Activated CD4-positive, alpha-beta memory T cell treated with anti-CD3 and anti-CD28 coated beads, Interleukin-2, amount 10 ng/mL, durations not matched to agents 7 days and 5 days (primary cell): Measurements from ENCODE around the gene KLHL40. TPM values are rescaled to one million over a fixed set of nuclear protein-coding genes. Genes with fewer than 3 reads are reported as not detected.

Experiments used
- CTCF ChIA-PET: fragments of 350-600 bp; sonication (Branson Sonifier 250); formaldehyde crosslinking; loops from one replicate; lab custom pipeline; 2021; ENCODE audit warnings: antibody characterized with exemption, inconsistent platforms; lab: Charles Lee
- POLR2A ChIA-PET: fragments of 350-600 bp; sonication (Branson Sonifier 250); formaldehyde crosslinking; loops from one replicate; lab custom pipeline; 2021; ENCODE audit warnings: antibody characterized with exemption; lab: Charles Lee
- DNase-seq: peaks from one replicate; pipeline ENCODE4 v3.0.0-alpha.2; 2020
- H3K27ac Mint-ChIP-seq: one replicate; pipeline ENCODE4 v1.8.0; 2021; ENCODE audit warnings: mild to moderate bottlenecking, mixed read lengths
- H3K27me3 Mint-ChIP-seq: one replicate; pipeline ENCODE4 v1.8.0; 2021; ENCODE audit warnings: mixed read lengths
- H3K36me3 Mint-ChIP-seq: one replicate; pipeline ENCODE4 v1.8.0; 2021; ENCODE audit warnings: low read depth, mixed read lengths
- H3K4me1 Mint-ChIP-seq: one replicate; pipeline ENCODE4 v1.8.0; 2021; ENCODE audit warnings: mixed read lengths
- H3K4me3 Mint-ChIP-seq: one replicate; pipeline ENCODE4 v1.8.0; 2021; ENCODE audit warnings: mild to moderate bottlenecking, mixed read lengths
- H3K9me3 Mint-ChIP-seq: one replicate; pipeline ENCODE4 v1.8.0; 2021; ENCODE audit warnings: mixed read lengths
- total RNA-seq, 2 experiments: library from RNA; stranded (reverse); gene quantifications; one replicate each; pipeline ENCODE4 v1.2.3, GENCODE V29; 2021

Gene KLHL40, protein sequence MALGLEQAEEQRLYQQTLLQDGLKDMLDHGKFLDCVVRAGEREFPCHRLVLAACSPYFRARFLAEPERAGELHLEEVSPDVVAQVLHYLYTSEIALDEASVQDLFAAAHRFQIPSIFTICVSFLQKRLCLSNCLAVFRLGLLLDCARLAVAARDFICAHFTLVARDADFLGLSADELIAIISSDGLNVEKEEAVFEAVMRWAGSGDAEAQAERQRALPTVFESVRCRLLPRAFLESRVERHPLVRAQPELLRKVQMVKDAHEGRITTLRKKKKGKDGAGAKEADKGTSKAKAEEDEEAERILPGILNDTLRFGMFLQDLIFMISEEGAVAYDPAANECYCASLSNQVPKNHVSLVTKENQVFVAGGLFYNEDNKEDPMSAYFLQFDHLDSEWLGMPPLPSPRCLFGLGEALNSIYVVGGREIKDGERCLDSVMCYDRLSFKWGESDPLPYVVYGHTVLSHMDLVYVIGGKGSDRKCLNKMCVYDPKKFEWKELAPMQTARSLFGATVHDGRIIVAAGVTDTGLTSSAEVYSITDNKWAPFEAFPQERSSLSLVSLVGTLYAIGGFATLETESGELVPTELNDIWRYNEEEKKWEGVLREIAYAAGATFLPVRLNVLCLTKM
- total RNA-seq: not detected

DNA sequence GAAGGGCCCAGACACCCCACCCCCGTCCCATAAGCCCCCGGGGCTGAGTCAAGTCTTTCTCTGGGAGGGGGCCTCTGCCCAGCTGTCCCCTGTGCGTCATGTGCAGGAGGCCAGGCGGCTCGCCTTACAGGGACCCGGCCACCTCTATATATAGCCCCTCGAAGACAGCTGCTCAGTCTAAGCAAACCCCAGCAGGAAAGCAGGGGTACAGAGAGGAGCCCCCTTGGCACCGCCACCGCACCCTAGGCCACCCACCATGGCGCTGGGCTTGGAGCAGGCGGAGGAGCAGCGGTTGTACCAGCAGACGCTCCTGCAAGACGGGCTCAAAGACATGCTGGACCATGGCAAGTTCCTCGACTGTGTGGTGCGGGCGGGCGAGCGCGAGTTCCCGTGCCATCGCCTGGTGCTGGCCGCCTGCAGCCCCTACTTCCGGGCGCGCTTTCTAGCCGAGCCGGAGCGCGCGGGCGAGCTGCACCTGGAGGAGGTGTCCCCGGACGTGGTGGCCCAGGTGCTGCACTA lies at the start of gene KLHL40:
TSS of gene KLHL40 (plus strand) at position 175 of the 519 bp plus-strand sequence. CDS start at position 257, 82 bp downstream.
- POLR2A ChIA-PET: no interaction called here
- Mint-ChIP-seq H3K9me3 (no peaks in the 10 kb centered on the region), H3K27ac (no peak within 1 kb of the TSS), H3K4me1 (peaks cover 11% of the 10 kb centered on the region), H3K27me3 (peaks cover 18% of the 10 kb centered on the region), H3K4me3 (no peak within 1 kb of the TSS), H3K36me3 (no peaks in the 10 kb centered on the region)
- DNase-seq: no peak
- CTCF ChIA-PET: no interaction called here

DNA sequence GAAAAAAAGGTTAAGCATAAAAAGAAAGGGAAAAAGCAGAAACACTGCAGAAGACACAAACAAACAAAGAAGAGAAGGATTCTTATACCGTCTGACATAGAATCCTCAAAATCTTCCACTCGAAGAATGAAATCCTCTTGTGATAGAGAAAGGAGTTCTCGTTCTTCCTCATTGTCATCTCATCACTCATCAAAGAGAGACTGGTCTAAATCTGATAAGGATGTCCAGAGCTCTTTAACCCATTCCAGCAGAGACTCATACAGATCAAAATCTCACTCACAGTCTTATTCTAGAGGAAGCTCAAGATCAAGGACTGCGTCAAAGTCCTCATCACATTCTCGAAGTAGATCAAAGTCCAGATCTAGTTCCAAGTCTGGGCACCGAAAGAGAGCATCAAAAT lies 48.3 kb upstream of the KLHL40 start:
- H3K27me3 Mint-ChIP-seq: no peaks in the 10 kb centered on the region
- H3K9me3 Mint-ChIP-seq: no peaks in the 10 kb centered on the region
- H3K36me3 Mint-ChIP-seq: peaks cover 39% of the 10 kb centered on the region
- no peak overlapping the region for H3K27ac Mint-ChIP-seq
- ChIA-PET CTCF (interaction anchor here (1.0 to 3.5 kb wide), 10 partner anchors 11 to 113 kb away, joined by 3 to 17 read pairs (median 4); partner anchors contain the start of genes SEC22C and SS18L2), POLR2A (interaction anchor here (1.0 to 2.5 kb wide), 9 partner anchors 8 to 111 kb away, joined by 3 to 20 read pairs (median 6); partner anchors contain the start of genes NKTR, SEC22C and SS18L2)
- no peak for DNase-seq
- no peak overlapping the region for H3K4me3 Mint-ChIP-seq
- H3K4me1 Mint-ChIP-seq: peaks cover 19% of the 10 kb centered on the region

DNA sequence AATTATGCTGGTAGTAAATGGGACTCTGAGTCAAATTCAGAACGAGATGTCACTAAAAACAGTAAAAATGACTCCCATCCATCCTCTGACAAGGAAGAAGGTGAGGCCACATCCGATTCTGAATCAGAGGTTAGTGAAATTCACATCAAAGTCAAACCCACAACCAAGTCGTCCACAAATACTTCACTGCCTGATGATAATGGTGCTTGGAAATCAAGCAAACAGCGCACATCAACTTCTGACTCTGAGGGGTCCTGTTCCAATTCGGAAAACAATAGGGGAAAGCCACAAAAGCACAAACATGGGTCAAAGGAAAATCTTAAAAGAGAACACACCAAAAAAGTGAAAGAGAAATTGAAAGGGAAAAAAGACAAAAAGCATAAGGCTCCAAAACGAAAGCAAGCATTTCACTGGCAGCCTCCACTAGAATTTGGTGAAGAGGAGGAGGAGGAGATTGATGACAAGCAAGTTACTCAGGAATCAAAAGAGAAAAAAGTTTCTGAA lies 46.9 kb upstream of the KLHL40 start:
- Mint-ChIP-seq H3K9me3 (no peaks in the 10 kb centered on the region), H3K36me3 (peaks cover 42% of the 10 kb centered on the region), H3K4me1 (peaks cover 19% of the 10 kb centered on the region), H3K4me3 (no peak overlapping the region), H3K27ac (no peak overlapping the region), H3K27me3 (no peaks in the 10 kb centered on the region)
- CTCF ChIA-PET: interaction anchor here (2.2 to 3.5 kb wide), 3 partner anchors 25 to 56 kb away, joined by 11 to 17 read pairs (median 11); partner anchors contain the start of genes SEC22C and SS18L2
- POLR2A ChIA-PET: interaction anchor here (1.2 to 2.5 kb wide), 4 partner anchors 36 to 56 kb away, joined by 3 to 20 read pairs (median 12); partner anchors contain the start of genes NKTR, SEC22C and SS18L2
- peak; percentile 66 for DNase-seq

DNA sequence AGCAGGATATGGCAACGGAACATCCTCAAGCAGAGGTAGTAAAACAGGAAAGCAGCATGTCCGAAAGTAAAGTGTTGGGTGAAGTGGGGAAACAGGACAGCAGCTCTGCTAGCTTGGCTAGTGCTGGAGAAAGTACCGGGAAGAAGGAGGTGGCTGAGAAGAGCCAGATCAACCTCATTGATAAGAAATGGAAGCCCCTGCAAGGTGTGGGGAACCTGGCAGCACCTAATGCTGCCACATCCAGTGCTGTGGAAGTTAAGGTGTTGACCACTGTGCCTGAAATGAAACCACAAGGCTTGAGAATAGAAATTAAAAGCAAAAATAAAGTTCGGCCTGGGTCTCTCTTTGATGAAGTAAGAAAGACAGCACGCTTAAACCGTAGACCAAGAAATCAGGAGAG lies 46.1 kb upstream of the KLHL40 start:
- H3K27me3 Mint-ChIP-seq: no peaks in the 10 kb centered on the region
- no peak overlapping the region for H3K4me3 Mint-ChIP-seq
- DNase-seq: no peak
- no peaks in the 10 kb centered on the region for H3K9me3 Mint-ChIP-seq
- CTCF ChIA-PET: no interaction called here
- H3K27ac Mint-ChIP-seq: no peak overlapping the region
- POLR2A ChIA-PET: interaction anchor here (0.8 kb wide), 1 partner anchor 57 kb away, joined by 3 read pairs; no protein-coding TSS in a partner anchor
- peaks cover 39% of the 10 kb centered on the region for H3K36me3 Mint-ChIP-seq
- peaks cover 15% of the 10 kb centered on the region for H3K4me1 Mint-ChIP-seq

DNA sequence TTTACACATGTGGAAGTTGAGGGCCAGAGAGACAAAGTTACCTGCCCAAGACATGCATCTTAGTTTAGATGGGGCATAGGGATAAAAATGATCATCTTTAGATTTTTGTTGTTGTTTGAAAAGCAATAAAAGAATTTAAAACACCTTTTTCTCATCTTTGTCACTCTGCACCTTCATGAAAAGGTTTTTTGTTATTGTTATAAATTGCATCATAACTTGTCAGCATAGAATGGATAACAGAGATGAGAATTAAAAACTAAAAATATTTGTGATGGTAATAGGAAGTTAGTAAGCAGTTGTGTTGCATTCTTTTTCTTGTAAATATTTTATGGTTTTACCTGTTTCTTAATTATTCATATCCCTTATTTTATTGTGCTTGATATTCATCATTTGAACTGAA lies 45.2 kb upstream of the KLHL40 start:
- POLR2A ChIA-PET: interaction anchor here (0.8 to 2.9 kb wide), 2 partner anchors 12 to 58 kb away, joined by 3 to 12 read pairs; no protein-coding TSS in a partner anchor
- CTCF ChIA-PET: interaction anchor here (0.6 kb wide), 1 partner anchor 104 kb away, joined by 4 read pairs; no protein-coding TSS in a partner anchor
- no peak overlapping the region for H3K4me3 Mint-ChIP-seq
- H3K27me3 Mint-ChIP-seq: no peaks in the 10 kb centered on the region
- no peak for DNase-seq
- H3K4me1 Mint-ChIP-seq: peaks cover 11% of the 10 kb centered on the region
- no peaks in the 10 kb centered on the region for H3K9me3 Mint-ChIP-seq
- H3K36me3 Mint-ChIP-seq: peaks cover 40% of the 10 kb centered on the region
- H3K27ac Mint-ChIP-seq: no peak overlapping the region

DNA sequence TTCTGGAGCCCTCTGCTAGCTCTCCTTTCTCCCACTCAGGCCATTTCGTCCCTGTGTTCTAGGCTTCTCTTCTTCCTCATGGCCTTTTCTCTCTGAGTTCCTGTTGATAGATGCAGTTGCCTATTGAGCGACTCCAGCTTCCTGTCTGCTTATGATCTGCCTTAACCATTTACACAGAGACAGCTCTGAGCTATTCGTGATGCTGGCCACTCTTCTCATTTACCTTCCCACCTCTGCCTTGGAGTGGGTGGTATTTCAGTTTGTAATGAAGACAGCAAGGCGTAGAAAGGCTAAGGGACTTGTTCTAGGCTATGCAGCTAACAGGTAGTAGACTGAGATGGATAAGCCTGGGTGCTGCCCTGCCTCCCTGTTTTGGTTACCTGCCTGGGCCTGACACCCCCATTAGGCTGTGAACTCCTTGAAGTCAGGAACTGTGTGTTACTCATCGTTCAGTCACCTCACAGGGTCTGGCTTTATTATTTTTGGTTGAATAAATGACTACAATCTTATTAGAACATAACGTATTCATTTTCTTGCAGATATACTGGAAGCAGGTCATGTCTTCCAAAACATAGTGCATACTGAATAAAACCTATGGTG lies 44.5 kb upstream of the KLHL40 start:
- H3K27me3 Mint-ChIP-seq: no peaks in the 10 kb centered on the region
- H3K4me1 Mint-ChIP-seq: peaks cover 10% of the 10 kb centered on the region
- H3K4me3 Mint-ChIP-seq: peak overlapping the region; percentile 10
- CTCF ChIA-PET: interaction anchor here (0.6 to 1.8 kb wide), 5 partner anchors 9 to 103 kb away, joined by 4 to 6 read pairs (median 5); no protein-coding TSS in a partner anchor
- no peaks in the 10 kb centered on the region for H3K9me3 Mint-ChIP-seq
- peak overlapping the region; percentile 33 for H3K27ac Mint-ChIP-seq
- POLR2A ChIA-PET: interaction anchor here (1.0 to 2.9 kb wide), 2 partner anchors 9 to 11 kb away, joined by 3 to 12 read pairs; no protein-coding TSS in a partner anchor
- no peak for DNase-seq
- peaks cover 39% of the 10 kb centered on the region for H3K36me3 Mint-ChIP-seq

DNA sequence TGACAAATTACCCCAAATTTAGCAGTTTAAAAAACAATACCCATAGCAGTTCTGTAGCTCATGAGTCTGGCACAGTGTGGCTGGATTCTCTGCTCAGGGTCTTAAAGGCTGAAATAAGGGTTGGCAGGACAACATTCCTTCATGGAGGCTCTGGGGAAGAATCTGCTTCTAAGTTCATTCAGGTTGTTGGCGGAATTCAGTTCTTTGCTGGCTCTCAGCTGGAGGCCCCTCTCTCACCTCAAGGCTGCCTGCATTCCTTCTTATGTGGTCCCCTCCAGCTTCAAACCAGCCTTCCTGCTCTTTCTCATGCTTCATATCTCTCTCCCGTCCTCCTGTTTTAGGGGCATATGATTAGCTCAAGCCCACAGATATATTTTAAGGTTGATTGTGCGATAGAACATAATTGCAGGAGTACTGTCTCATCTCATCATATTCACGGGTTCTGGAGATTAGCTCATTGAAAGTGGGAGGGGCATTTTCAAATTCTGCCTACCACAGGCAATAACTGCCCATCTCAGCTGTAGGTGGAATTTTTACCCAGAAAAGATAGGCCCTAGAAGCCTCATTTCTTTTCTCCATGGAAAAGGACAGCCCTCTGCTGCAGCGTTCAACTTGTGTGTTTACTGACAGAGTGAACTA lies 37.4 kb upstream of the KLHL40 start:
- POLR2A ChIA-PET: interaction anchor here (0.9 to 1.3 kb wide), 2 partner anchors 12 to 66 kb away, joined by 3 read pairs; partner anchors contain the start of gene SEC22C
- no peak overlapping the region for H3K27ac Mint-ChIP-seq
- peaks cover 44% of the 10 kb centered on the region for H3K36me3 Mint-ChIP-seq
- DNase-seq: no peak
- no peaks in the 10 kb centered on the region for H3K9me3 Mint-ChIP-seq
- H3K4me1 Mint-ChIP-seq: peaks cover 17% of the 10 kb centered on the region
- H3K4me3 Mint-ChIP-seq: no peak overlapping the region
- CTCF ChIA-PET: interaction anchor here (0.6 to 1.1 kb wide), 4 partner anchors 75 to 134 kb away, joined by 3 to 6 read pairs (median 3); no protein-coding TSS in a partner anchor
- H3K27me3 Mint-ChIP-seq: peaks cover under 1% of the 10 kb centered on the region

DNA sequence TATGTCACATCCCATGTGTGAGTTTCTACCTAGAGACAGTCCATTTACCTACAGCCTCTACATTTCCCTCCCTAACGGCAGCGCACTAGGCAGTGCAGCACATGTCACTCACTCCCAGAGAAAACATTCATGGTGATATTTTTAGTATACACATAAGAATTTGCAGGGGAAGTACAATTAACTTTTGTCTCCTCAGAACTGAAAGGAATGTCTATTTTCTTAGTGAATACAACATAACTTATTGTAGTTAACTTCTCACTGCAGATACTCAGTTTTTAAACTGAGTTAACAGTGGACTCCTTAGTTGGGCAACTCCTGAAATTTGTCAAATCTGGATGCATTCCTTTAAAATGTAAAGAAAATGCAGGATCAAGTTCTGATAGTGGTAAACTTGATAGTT lies 36.3 kb upstream of the KLHL40 start:
- H3K4me1 Mint-ChIP-seq: peaks cover 26% of the 10 kb centered on the region
- H3K27ac Mint-ChIP-seq: no peak overlapping the region
- DNase-seq: no peak
- H3K4me3 Mint-ChIP-seq: no peak overlapping the region
- POLR2A ChIA-PET: interaction anchor here (0.9 to 1.1 kb wide), 2 partner anchors 12 to 67 kb away, joined by 3 read pairs; partner anchors contain the start of gene SEC22C
- peaks cover 34% of the 10 kb centered on the region for H3K36me3 Mint-ChIP-seq
- peaks cover 7% of the 10 kb centered on the region for H3K27me3 Mint-ChIP-seq
- CTCF ChIA-PET: no interaction called here
- H3K9me3 Mint-ChIP-seq: no peaks in the 10 kb centered on the region

DNA sequence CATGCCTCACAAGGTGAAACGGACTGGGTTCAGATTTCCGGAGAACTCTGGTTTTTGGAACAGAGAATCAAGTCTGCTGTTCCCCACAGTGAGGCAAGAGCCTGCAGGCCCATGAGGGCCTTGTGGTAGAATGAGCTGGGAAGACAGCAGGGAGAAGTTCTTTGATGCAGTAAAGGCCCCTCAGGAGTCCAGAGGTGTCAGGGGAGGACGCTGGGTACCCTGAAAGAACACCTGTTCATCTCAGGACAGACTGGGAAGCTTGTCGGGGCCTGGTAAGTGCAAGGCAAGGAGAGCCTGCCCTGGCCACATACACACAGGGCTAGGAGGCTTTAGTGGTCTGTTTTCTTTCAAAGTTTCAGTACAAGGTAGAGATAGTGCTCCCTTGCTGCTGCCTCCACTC lies 35.6 kb upstream of the KLHL40 start:
- Mint-ChIP-seq H3K4me1 (peaks cover 26% of the 10 kb centered on the region), H3K27ac (no peak overlapping the region), H3K36me3 (peaks cover 29% of the 10 kb centered on the region), H3K27me3 (peaks cover 7% of the 10 kb centered on the region), H3K9me3 (no peaks in the 10 kb centered on the region), H3K4me3 (no peak overlapping the region)
- POLR2A ChIA-PET: interaction anchor here (0.9 to 1.1 kb wide), 2 partner anchors 8 to 12 kb away, joined by 3 read pairs; no protein-coding TSS in a partner anchor
- no peak for DNase-seq
- CTCF ChIA-PET: interaction anchor here (1.1 kb wide), 1 partner anchor 8 kb away, joined by 4 read pairs; no protein-coding TSS in a partner anchor

DNA sequence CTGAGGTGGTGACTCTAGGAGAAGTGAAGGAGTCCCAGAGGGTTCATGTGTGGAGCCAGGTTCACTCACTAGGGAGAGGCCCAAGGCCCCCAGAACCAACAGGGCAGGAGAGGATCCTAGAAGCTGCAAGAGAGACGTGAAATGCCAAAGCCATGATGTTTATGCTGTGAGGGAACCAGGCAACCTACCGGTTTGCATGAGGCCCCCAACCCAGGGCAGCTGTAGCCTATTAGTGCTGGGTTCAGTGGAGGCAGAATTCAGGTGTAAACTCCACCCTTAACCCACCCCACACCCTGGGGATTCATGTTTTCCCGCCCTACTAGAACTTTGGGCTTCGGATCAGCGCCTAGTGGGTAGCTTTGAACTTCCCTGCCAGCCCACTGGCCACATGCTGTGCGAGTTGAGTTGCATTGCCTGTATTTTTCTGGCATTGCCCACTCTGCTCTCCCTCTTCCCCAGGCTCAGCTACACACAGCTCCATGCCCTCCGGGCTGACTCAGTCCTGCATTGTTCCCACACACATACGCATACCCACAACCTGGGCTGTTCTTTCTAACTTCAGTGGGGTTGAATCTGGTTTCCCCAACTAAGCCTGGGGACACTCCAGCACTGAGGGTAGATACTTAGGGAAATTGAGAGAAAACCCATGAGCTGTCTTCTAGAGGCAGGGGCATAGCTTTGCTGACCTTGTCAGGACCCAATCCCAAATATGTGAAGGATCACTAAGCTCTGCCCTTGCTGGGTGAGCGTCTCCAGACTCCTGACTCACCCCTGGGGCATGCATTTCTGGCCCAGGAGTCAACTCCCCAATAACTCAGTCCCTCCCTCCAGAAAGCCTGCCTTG lies 33.9 kb upstream of the KLHL40 start:
- peaks cover 18% of the 10 kb centered on the region for H3K36me3 Mint-ChIP-seq
- ChIA-PET CTCF (interaction anchor here (1.2 to 1.7 kb wide), 4 partner anchors 8 to 96 kb away, joined by 3 to 7 read pairs (median 5); no protein-coding TSS in a partner anchor), POLR2A (interaction anchor here (0.9 to 2.4 kb wide), 3 partner anchors 10 to 68 kb away, joined by 3 to 12 read pairs (median 5); no protein-coding TSS in a partner anchor)
- no peak overlapping the region for H3K27ac Mint-ChIP-seq
- H3K4me3 Mint-ChIP-seq: no peak overlapping the region
- H3K27me3 Mint-ChIP-seq: peaks cover 10% of the 10 kb centered on the region
- no peaks in the 10 kb centered on the region for H3K9me3 Mint-ChIP-seq
- peaks cover 26% of the 10 kb centered on the region for H3K4me1 Mint-ChIP-seq
- DNase-seq: no peak

DNA sequence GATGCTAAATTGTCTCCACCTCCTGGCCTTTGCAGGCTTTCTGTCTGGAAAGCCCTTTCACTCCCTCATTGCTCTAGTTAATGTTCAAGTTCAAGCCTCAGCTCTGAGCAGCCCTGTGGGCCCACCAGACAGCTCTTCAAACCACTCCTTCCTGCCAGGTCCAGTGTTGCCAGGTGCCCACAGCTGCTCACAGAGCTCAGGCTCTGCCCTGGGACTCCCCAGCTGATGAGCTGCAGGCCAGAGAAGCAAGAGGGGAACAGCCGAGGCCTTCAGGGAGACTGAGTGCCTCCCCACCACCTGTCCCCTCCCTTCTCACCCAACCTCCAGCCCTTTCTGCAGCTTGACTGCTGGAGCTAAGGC lies 33.1 kb upstream of the KLHL40 start:
- Mint-ChIP-seq H3K4me1 (peaks cover 24% of the 10 kb centered on the region), H3K27ac (no peak overlapping the region), H3K9me3 (no peaks in the 10 kb centered on the region), H3K4me3 (no peak overlapping the region), H3K27me3 (peaks cover 10% of the 10 kb centered on the region), H3K36me3 (peaks cover 11% of the 10 kb centered on the region)
- CTCF ChIA-PET: interaction anchor here (1.2 to 1.7 kb wide), 4 partner anchors 9 to 95 kb away, joined by 3 to 7 read pairs (median 5); no protein-coding TSS in a partner anchor
- POLR2A ChIA-PET: interaction anchor here (0.9 to 2.9 kb wide), 6 partner anchors 11 to 71 kb away, joined by 3 to 12 read pairs (median 4); partner anchors contain the start of genes NKTR and SEC22C
- no peak for DNase-seq
